Measurements from ENCODE around the gene PCSK2.

PCSK2 gene

DNA sequence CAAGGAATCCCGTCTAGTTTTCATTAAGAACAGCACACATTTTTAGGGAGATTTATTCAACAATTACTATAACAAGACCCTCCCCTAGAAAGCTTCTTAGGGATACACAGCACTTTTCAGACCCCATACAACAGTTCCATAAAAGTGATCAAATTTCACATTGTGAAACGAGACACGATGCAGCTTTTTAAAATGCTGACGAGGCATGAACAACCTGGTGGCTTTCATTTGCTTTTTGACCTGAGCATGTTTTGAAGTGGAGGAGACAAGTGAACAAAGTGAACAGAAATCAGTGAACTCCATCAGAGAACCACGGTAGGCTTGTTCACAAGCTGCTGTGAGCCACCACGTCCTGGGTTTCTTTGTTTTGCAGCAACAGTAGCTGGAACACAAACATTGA lies 112.2 kb downstream of the PCSK2 start:
- DNase-seq (ENCODE audit: low read depth) = no peak

DNA sequence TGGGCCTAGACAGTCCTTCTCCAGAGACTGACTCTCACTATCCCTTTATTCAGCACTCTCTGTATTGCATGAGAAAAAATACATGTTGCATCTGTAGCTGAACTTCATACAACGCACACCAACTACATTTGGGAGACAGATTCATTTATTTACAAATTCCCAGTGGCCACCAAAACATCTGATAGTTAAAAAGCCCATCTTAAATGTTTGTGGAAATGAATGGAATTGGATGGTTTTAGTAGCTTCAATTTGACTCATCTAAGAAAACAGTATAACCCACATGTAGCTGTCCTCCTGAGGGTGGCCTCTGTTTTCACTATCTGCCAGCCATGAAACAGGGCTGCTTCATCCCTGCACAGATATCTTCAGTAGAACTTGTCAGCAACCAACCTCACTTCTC lies 116.3 kb downstream of the PCSK2 start:
- no peak for DNase-seq (ENCODE audit: low read depth)

DNA sequence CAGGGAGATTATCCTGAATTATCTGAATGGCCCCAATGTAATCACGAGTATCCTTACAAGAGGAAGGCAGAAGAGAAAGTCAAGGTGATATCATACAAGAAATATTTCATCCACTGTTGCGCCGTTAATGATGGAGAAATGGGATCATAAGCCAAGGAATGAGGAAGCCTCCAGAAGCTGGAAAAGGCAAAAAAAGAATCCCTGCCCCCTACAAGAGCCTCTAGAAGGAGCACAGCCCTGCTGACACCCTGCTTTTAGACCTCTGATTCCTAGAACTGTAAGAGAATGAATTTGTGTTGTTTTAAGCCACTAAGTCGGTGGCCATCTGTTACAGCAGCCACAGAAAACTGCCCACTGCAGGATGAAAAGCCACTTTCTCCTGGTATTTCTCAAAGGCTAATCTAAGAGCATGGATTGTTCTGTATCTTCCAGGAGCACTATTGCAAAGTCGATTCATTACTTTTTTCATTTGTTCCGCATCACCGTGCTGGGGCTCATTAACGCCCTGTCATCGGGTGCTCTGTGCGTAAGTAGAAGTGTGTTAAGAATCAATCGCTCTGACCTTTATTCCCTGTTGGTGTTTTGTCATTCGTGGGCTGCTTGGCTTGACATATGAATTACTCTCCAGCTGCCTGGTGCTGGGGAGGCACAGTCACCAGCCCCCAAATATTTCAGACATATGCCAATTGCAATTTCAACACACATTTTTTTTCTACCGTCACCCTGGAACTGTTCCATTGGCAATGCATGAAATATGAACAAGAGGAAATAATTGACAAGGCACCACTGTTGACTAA lies 117.0 kb downstream of the PCSK2 start:
- no peak for DNase-seq (ENCODE audit: low read depth)

DNA sequence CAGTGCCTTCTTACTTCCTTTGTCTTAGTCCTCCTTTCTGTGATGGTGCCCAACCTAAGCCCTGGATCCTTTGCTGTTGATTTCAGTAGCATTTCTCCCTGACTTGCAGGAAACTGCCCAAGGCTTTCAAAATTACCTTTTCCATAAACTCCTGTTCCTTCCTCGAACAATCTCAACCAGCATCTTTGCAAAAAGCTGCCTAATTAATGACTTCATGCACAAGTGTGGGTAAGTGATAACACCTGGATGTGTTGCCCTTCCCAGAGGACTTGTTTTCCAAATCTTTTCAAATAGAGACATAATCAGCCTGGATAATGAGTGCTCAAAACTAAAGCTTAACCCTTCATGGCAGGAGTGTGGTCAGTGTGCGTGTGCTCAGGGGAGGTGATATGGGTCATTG lies 118.0 kb downstream of the PCSK2 start:
- DNase-seq (ENCODE audit: low read depth) = no peak

DNA sequence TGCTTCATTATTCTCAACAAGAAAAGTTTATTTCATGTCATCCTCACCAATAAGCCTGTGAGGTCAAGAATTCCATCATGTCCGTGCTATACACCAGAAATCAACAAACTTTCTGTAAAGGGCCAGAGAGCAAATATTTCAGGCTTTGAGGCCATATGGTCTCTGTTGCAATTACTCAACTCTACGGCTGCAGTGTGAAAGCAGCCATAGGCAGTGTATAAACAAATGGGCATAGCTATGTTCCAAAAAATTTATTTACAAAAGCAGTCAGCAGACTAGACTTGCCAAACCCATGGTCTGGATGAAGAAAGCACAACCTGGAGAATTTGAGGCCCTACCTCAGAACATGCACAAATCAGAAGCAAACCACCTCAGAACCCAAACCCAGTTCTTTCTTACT lies 118.5 kb downstream of the PCSK2 start:
- no peak for DNase-seq (ENCODE audit: low read depth)

DNA sequence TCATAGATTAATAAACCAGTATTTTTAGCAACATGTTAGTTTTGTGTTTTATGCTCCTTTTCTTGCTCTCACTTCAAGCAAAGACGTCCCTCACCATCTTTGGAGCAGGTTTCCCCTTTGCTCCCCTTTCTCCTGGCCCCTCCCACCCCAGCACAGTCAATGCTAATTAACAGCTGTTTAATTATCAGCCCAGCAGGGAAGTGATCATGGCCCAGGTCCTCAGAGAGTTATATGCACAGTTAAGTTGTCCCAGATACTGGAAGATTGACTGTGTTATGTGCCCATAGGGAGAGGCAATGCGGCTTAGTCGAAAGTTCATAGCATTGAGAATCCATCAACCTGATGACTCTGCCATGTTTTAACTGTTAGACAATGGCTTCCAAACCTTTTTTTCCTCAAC lies 123.5 kb downstream of the PCSK2 start:
- no peak for DNase-seq (ENCODE audit: low read depth)

DNA sequence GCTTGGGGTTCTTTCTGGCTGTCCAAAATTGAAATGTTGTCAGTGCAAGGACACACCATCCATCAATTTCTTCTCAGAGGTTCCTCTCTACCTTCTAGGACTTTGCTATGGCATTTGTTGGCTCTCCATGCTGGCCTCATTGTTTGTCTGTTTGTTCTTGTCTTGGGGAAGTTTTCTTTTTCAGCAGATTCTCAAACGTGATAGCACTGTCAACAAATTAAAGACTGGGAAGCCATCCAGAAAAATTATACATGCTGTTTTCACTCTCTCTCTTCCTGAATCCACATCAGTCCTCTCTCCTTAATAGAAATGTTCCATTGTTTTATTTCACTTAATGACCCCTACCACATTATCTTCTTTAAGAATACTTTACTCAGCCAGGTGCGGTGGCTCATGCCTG lies 130.4 kb downstream of the PCSK2 start:
- DNase-seq (ENCODE audit: low read depth) = no peak

DNA sequence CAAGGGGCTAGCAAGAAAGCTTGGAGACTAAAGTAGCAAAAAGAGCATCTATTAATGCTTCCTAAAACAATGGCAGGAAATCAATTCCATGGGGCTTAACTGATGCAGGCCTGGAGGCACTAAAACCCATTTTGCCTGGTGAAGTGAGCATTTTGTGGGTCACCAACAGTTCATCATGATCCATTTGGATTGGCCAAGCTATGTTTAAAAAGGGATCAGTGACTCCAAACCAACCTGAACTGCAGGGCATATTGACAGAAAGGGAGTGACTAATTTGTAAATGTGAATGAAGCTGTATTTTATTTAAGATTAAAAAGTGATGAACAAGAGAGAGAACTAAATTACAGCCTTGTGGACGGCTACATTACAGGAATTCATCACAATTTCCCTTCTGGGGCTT lies 132.0 kb downstream of the PCSK2 start:
- DNase-seq (ENCODE audit: low read depth) = no peak

DNA sequence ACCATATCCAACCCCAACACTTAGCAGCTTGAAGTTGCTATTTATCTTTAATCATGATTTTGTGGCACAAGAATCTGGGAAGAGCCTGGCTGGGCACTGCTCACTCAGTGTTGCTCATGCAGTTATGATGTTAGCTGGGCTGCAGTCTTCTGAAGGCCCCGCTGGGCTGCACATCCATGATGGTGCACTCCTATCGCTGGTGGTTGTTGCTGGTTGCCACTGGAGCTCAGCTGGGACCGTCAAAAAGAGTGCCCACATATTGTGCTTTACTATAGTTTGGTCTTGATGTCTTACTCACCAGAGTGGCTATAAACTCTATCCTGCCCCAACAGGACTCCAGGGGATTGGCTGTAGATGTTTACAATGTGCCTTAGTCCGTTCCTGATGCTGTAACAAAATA lies 137.8 kb downstream of the PCSK2 start:
- DNase-seq (ENCODE audit: low read depth) = no peak

DNA sequence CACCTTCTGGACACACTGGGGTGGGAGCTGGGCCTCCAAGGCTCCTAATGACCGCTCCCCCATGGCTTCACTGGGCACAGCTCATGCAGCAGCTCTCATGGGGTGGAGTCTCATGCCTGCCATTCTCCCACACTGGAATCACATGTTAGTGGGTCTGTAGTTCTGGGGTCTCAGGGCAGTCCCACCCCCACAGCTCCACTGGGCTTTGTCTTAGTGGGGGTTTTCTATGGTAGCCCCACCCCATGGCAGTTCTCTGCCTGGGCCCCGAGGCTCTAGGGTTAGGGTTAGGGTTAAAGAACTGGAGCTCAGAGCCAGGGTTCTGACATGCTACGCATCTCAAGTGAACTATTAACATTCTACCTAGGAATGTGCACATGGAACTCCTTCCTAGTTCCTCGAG lies 139.0 kb downstream of the PCSK2 start:
- DNase-seq (ENCODE audit: low read depth) = no peak

DNA sequence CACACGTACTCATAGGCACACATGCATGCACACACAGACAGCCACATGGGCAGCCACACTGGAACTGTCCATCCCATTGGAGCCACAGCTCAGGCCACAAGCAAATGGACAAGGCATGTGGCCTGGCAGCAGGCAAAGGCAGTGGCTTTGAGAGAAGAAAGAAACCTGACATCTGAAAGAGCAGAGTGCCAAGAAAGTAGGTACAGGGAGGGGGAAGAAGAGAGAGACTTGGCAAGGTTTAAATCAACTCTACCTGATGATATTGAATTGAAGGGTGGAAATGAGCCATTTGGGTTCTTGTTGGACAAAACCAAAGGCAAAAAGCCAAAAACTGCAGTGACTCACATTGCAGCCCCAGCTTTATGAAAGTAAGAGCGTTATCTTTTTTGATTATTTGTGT lies 142.7 kb downstream of the PCSK2 start:
- no peak for DNase-seq (ENCODE audit: low read depth)

DNA sequence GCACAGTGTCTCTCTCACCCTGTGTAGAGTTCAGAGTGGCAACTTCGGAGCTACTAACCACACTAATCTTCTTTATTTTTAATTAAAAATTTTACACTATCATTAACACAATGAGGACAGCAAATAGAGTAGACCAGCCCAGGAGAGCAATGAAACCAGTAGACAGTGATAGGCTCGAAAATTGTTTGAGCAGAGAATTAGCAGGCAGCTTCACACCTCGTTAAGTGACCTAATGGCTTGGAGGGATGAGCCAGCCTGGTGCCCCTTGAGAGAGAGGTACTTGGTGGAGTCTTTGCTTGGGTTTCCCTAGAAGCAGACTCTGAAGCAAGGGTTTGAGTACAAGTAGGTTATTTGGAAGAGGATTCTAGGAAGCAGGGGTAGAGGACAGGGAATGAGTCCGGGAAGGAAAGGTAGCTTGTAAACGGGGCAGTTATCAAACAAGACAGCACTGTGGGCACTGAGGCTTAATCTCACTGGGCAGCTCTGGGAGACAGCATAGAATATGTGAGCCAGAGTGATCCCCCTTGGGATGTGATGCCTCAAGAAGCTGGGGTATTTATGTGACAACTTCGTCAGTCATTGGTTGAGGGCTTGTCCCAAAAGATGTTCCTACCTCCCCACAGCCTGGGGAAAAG lies 146.1 kb downstream of the PCSK2 start:
- no peak for DNase-seq (ENCODE audit: low read depth)

DNA sequence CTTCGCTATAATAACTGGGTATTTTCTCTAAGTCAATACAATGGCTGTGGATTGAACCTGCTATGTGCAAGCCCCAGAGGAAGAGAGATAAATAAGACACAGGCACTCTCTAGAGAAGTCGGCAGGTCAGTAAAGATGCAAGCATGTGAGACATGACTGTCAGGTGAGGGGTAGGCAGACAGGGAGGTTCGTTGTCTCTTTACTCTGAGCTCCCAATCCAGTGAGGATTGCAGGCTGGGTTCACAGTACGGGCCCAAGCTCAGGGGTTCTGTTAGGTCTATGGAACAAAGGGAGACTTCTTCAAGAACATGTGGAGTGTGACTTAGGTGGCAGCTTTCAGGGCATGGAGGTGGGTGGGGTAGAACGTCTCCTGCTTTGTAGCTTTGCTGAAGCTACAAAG lies 147.2 kb downstream of the PCSK2 start:
- no peak for DNase-seq (ENCODE audit: low read depth)

DNA sequence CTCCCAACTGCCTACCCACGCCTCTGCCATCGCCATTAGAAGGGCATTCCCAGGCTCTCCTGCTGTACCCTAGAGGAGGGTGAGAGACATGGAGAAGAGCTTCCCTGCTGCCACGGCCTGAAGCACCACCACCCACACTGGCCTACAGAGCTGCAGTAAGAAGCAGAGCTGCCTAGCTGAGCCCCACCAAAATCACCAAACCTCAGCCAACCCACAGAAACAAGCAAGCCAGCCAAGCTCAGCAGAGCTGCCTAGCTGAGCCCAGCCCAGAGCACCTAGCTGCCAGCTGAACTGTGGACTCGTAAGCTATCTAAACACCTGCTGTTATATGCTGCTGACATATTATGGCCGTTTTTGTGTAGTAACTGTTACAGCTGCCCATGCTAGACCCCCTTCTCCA lies 149.2 kb downstream of the PCSK2 start:
- no peak for DNase-seq (ENCODE audit: low read depth)

DNA sequence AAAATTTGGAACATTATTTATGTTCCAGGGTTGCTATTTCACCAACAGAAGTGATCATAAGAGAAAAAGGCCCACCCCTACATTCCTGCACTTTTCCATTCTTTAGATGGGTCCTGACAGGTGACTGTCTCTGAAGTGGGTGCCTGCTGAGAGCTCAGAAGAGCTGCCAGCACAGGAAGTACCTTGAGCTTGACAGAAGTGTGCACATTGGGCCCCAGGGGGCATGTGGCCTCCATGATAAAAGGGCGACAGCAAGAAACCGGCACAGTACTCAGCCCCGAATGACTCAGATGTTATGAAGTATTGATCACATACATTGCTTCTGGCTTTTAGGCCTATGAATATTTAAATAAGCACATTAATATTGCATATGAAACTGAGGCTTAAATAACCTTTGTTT lies 150.4 kb downstream of the PCSK2 start:
- no peak for DNase-seq (ENCODE audit: low read depth)

DNA sequence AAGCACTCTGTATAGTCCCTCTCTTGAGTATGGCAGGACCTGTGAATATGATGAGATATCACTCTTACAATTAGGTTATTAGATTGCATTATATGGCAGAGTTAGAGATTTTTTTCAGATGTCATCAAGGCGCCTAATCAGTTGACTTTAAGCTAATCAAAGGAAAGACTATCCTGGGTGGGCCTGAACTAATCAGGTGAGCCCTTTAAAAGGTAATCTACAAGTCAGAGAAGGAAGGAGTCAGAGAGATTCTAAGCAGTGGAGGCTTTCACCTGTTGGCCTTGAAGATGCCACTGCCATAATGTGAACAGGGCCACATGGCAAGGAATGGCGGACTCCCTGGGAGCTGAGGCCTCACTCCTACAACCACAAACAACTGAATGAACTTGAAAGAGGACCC lies 152.8 kb downstream of the PCSK2 start:
- DNase-seq (ENCODE audit: low read depth) = no peak

DNA sequence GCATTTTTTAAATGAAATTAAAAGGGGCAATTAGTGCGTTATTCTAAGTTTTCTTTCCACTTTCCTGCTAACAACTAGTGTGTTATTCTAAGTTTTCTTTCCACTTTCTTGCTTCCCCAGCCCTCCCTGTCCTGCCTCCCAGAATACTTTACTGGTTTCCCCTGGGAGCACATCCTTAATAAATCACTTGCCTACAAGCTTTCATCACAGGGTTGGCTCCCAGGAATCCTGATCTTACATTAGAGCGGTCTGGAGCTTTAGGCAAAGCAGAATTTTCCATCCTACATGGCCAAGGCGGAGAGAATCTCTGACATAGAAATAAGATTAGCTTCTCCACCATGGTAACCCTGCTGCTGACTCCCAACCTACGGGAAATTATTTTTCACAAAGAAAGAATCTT lies 154.0 kb downstream of the PCSK2 start:
- DNase-seq (ENCODE audit: low read depth) = no peak

DNA sequence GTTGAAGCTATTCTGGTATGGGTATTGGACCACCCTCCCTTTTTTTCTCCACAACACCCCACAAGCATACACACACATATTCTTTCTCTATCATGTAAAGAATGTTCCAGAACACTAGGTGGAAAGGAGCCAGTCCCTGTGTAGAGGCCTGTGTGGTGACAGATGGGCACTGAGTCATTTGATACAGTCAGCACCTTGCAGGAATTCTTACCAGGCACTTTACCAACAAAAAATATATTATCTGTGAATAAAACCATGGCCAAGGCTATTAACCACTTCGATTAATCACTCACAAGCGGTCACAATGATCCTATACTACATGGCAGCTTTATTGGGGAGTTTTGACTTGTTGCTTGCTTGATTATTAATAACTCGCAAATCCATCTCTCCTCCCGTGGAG lies 154.9 kb downstream of the PCSK2 start:
- no peak for DNase-seq (ENCODE audit: low read depth)

DNA sequence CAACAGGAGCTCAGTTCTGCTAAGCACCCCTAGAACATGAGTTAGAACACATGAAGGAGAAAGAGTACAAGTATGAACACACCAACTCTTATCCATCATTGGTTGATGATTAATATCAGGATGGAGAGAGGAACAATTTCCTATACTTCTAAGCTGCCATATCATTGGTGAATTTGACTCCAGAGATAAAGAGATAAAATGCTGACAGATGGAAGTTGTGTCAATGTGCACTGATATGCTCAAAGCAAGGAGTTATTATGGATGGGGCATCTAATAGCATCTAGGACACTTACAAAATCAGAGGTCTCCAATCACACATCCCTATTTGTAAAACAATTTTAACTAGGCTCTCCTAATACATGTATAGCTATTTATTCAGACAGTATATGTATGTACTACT lies 159.0 kb downstream of the PCSK2 start:
- DNase-seq (ENCODE audit: low read depth) = no peak

DNA sequence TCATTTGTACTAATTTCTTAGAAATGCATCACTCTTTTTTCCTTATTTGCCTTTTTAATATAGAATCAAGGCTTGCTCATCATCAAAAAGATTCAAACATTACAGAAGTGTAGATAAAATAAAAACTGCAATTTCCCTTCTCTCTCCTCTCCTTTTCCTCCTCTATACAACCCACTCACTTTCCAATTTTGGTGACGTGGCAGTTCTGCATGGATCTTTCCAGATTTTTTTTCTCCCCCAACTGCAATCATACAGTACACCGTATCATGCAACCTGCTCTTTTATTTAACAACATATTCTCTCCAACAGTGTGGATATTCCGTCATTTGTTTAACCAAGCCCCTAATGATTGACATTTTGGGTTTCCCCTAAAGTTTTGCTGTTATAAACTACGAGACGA lies 163.8 kb downstream of the PCSK2 start:
- no peak for DNase-seq (ENCODE audit: low read depth)

DNA sequence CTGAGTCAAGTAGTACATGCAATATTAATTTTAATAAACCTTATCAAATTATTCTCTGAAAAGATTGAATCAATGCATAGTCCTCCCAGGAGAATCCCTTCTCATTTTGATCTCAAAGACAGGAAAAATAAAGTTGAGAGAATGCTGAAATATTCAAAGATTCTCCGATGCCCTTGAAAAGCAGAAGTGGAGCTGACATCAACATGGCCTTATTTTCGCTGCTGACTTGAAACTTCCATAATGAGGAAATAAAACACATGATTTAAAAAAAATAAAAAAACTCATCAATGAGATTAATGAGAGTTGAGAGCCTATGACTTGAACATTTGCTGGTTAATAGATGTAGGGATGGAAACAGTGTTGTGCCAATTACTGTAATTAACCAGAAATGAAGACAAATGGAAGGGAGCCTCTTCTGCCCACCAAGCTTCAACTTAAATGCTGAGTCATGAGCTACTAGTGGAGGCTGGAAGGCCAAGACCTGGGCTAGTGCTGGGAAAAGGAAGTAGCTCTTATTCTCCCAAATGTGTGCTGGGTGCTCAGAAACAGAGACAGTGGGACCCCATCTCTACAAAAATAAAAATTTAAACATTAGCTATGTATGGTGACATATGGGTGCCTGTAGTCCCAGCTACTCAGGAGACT lies 164.4 kb downstream of the PCSK2 start:
- no peak for DNase-seq (ENCODE audit: low read depth)

DNA sequence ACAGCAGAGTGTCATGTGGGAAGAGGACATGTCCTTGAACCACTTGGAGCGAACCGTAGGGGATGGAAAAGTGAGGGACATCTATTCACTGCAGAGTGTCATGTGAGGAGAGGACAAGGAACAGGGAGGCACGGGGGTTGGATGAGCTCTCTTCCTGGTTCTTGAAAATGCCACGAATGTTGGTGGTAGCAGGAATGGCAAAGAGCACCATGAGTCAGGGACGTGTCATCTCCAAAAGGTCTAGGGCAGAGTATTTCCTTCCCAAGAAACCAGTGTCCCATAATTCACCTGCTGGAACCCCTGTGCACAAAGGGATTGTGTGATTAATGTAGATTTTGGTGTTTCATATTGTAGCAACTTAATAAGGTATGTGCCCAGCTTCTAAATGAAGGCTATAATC lies 167.6 kb downstream of the PCSK2 start:
- no peak for DNase-seq (ENCODE audit: low read depth)

DNA sequence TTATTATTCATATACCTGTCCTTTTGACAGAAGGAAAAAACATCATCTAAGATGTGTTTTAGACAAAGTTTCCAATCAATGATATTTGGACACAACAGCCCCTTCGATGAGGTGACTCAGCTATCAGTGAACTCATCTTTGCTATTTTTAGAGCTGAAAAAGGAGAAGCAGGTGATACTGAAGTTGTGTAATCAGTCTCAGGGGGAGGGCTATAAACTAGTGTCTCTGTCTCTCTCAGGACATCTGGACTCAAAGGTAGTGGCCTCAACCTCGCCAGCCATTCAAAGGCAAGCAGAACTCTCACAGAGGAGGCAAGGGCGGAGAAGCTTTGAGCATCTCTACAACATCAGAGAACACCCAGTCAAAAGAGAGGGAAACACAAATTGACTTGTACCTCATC lies 168.9 kb downstream of the PCSK2 start:
- DNase-seq (ENCODE audit: low read depth) = no peak

Measured in activated T-cell treated with anti-CD3 and anti-CD28 coated beads for 24 hours (primary cell).